SK-N-SH treated with all-trans-retinoic acid at 6 μM for 48 hours (cell line): ENCODE results near the gene R3HDML.
"Not testable (repeated sequence)": the region's sequence is repeated elsewhere in the genome, so short reads cannot be mapped to it uniquely, and the experiment has no call there.

Experiments used
- ATAC-seq: fragments of 200-7000 bp; cut with Tn5 transposase; 3 replicates; pipeline ENCODE4 v1.9.1; 2020; ENCODE audit warnings: mild to moderate bottlenecking, moderate library complexity
- ARNTL ChIP-seq: fragments of 450-650 bp; formaldehyde crosslinking; IDR thresholded peaks from 2 replicates; pipeline ENCODE4 v1.5.0; 2020; ENCODE audit warnings: low read depth, mild to moderate bottlenecking, moderate library complexity, borderline replicate concordance
- CREB5 ChIP-seq: fragments of 250-450 bp; sonication (Bioruptor Pico); IDR thresholded peaks from 2 replicates; pipeline ENCODE4 v1.5.1; 2020; ENCODE audit warnings: low read depth, mild to moderate bottlenecking, moderate library complexity
- CSDC2 ChIP-seq: fragments of 250-450 bp; sonication (Bioruptor Pico); IDR thresholded peaks from 2 replicates; pipeline ENCODE4 v1.5.0; 2020; ENCODE audit warnings: mild to moderate bottlenecking, moderate library complexity
- CSRNP3 ChIP-seq: fragments of 250-450 bp; sonication (Bioruptor Pico); IDR thresholded peaks from 2 replicates; pipeline ENCODE4 v1.5.1; 2021; ENCODE audit warnings: mild to moderate bottlenecking, moderate library complexity
- ESRRG ChIP-seq: fragments of 250-450 bp; sonication (Bioruptor Pico); IDR thresholded peaks from 2 replicates; pipeline ENCODE4 v1.6.1; 2021; ENCODE audit warnings: mild to moderate bottlenecking
- GLIS3 ChIP-seq: fragments of 250-450 bp; sonication (Bioruptor Pico); IDR thresholded peaks from 2 replicates; pipeline ENCODE4 v1.5.0; 2020; ENCODE audit warnings: mild to moderate bottlenecking, moderate library complexity
- POU6F1 ChIP-seq: fragments of 250-450 bp; sonication (Bioruptor Pico); IDR thresholded peaks from 2 replicates; pipeline ENCODE4 v1.8.0; 2021; ENCODE audit warnings: low read depth, mild to moderate bottlenecking, moderate library complexity, borderline replicate concordance
- PPARA ChIP-seq: fragments of 250-450 bp; sonication (Bioruptor Pico); IDR thresholded peaks from 2 replicates; pipeline ENCODE4 v1.5.0; 2020; ENCODE audit warnings: mild to moderate bottlenecking, borderline replicate concordance
- RARB ChIP-seq: fragments of 250-450 bp; sonication (Bioruptor Pico); IDR thresholded peaks from 2 replicates; pipeline ENCODE4 v1.8.0; 2021; ENCODE audit warnings: mild to moderate bottlenecking, moderate library complexity
- SNAI2 ChIP-seq: fragments of 250-450 bp; sonication (Bioruptor Pico); IDR thresholded peaks from 2 replicates; pipeline ENCODE4 v1.5.0; 2020; ENCODE audit warnings: mild to moderate bottlenecking, moderate library complexity
- TCF4 ChIP-seq: fragments of 250-450 bp; sonication (Bioruptor Pico); IDR thresholded peaks from 2 replicates; pipeline ENCODE4 v1.8.0; 2021; ENCODE audit warnings: mild to moderate bottlenecking, moderate library complexity, borderline replicate concordance
- TOX ChIP-seq: fragments of 250-450 bp; sonication (Bioruptor Pico); IDR thresholded peaks from 2 replicates; pipeline ENCODE4 v1.8.0; 2021; ENCODE audit warnings: mild to moderate bottlenecking, moderate library complexity, borderline replicate concordance
- TSHZ2 ChIP-seq: fragments of 250-450 bp; sonication (Bioruptor Pico); IDR thresholded peaks from 2 replicates; pipeline ENCODE4 v1.5.0; 2020; ENCODE audit warnings: mild to moderate bottlenecking, moderate library complexity
- ZC3H10 ChIP-seq: fragments of 250-450 bp; sonication (Bioruptor Pico); IDR thresholded peaks from 2 replicates; pipeline ENCODE4 v1.5.1; 2021; ENCODE audit warnings: mild to moderate bottlenecking, moderate library complexity
- ZFP3 ChIP-seq: fragments of 250-450 bp; sonication (Bioruptor Pico); IDR thresholded peaks from 2 replicates; pipeline ENCODE4 v1.5.0; 2020; ENCODE audit warnings: mild to moderate bottlenecking, moderate library complexity
- ZNF70 ChIP-seq: fragments of 450-650 bp; formaldehyde crosslinking; IDR thresholded peaks from 2 replicates; pipeline ENCODE4 v1.5.0; 2020; ENCODE audit warnings: mild to moderate bottlenecking, moderate library complexity
- ZNF8 ChIP-seq: fragments of 450-650 bp; formaldehyde crosslinking; IDR thresholded peaks from 2 replicates; pipeline ENCODE4 v1.5.0; 2020; ENCODE audit warnings: mild to moderate bottlenecking, moderate library complexity
- TF ChIP-seq, protein P1 (sequence below): fragments of 250-450 bp; sonication (Bioruptor Pico); IDR thresholded peaks from 2 replicates; pipeline ENCODE4 v1.8.0; 2020; ENCODE audit warnings: mild to moderate bottlenecking, moderate library complexity, borderline replicate concordance

The R3HDML gene

GRCh38 chr20:44326391-44327159 is 10.3 kb upstream of the R3HDML start:
- ATAC-seq, result no peak
- TF ChIP-seq CREB5 (CRISPR knock-in tag), result no peak
- no peak for TF ChIP-seq TSHZ2
- no peak for TF ChIP-seq POU6F1 (CRISPR knock-in tag)
- no peak for TF ChIP-seq PPARA (CRISPR knock-in tag)
- no peak for TF ChIP-seq ESRRG (CRISPR knock-in tag)
- TF ChIP-seq, protein P1, sequence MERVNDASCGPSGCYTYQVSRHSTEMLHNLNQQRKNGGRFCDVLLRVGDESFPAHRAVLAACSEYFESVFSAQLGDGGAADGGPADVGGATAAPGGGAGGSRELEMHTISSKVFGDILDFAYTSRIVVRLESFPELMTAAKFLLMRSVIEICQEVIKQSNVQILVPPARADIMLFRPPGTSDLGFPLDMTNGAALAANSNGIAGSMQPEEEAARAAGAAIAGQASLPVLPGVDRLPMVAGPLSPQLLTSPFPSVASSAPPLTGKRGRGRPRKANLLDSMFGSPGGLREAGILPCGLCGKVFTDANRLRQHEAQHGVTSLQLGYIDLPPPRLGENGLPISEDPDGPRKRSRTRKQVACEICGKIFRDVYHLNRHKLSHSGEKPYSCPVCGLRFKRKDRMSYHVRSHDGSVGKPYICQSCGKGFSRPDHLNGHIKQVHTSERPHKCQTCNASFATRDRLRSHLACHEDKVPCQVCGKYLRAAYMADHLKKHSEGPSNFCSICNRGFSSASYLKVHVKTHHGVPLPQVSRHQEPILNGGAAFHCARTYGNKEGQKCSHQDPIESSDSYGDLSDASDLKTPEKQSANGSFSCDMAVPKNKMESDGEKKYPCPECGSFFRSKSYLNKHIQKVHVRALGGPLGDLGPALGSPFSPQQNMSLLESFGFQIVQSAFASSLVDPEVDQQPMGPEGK, result no peak
- no peak for TF ChIP-seq SNAI2 (CRISPR knock-in tag)
- TF ChIP-seq ZC3H10 (CRISPR knock-in tag), result no peak
- TF ChIP-seq ZNF70, result no peak
- no peak for TF ChIP-seq GLIS3 (CRISPR knock-in tag)
- TF ChIP-seq ZNF8 (CRISPR knock-in tag), result no peak
- TF ChIP-seq RARB (CRISPR knock-in tag), result no peak
- TF ChIP-seq CSRNP3 (CRISPR knock-in tag), result no peak
- TF ChIP-seq TCF4 (CRISPR knock-in tag), result no peak

DNA sequence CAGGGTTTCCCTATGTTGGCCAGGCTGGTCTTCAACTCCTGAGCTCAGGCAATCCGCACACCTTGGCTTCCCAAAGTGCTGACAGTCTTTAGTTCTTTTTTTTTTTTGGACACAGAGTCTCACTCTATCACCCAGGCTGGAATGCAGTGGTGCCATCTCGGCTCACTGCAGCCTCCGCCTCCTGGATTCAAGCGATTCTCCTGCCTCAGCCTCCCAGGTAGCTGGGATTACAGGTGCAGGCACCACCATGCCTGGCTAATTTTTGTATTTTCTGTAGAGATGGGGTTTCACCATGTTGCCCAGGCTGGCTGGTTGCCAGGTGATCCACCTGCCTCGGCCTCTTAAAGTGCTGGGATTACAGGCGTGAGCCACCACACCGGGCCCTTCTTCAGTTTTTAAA is 9.1 kb upstream of the R3HDML start:
- not testable (repeated sequence) for ATAC-seq

GRCh38 chr20:44328428-44328827 is 8.4 kb upstream of the R3HDML start:
- no peak for TF ChIP-seq ESRRG (CRISPR knock-in tag)
- TF ChIP-seq ZFP3, result no peak
- no peak for TF ChIP-seq TCF4 (CRISPR knock-in tag)
- TF ChIP-seq TOX (CRISPR knock-in tag), result no peak
- TF ChIP-seq SNAI2 (CRISPR knock-in tag), result no peak
- TF ChIP-seq RARB (CRISPR knock-in tag), result no peak
- no peak for TF ChIP-seq POU6F1 (CRISPR knock-in tag)
- no peak for TF ChIP-seq PPARA (CRISPR knock-in tag)
- TF ChIP-seq CSDC2, result no peak
- no peak for TF ChIP-seq CREB5 (CRISPR knock-in tag)
- no peak for TF ChIP-seq ARNTL (CRISPR knock-in tag)
- no peak for TF ChIP-seq CSRNP3 (CRISPR knock-in tag)
- ATAC-seq, result no peak
